Suprapubic skin (tissue), 4 donors: ENCODE measurements around the gene AHI1.

Source experiments
- CTCF ChIP-seq, 2 donors: fragments of 200-600 bp in 1 of 2; fragments of 450-650 bp in 1 of 2; sonication (generic) in 1 of 2; IDR thresholded peaks; one replicate each; pipeline ENCODE4 v1.5.1; 2016 to 2019; ENCODE audit warnings: antibody characterized with exemption in 2 of 2, mild to moderate bottlenecking in 1 of 2, moderate library complexity in 1 of 2
- EP300 ChIP-seq: sonication (generic); formaldehyde crosslinking; IDR thresholded peaks from one replicate; pipeline ENCODE4 v1.6.1; 2017; ENCODE audit warnings: antibody characterized with exemption
- POLR2A ChIP-seq, 2 donors: fragments of 450-650 bp; IDR thresholded peaks; one replicate each; pipeline ENCODE4 v1.6.1; 2017; ENCODE audit warnings: antibody characterized with exemption in 2 of 2, mild to moderate bottlenecking in 2 of 2, moderate library complexity in 2 of 2
- POLR2AphosphoS5 ChIP-seq, 3 donors: sonication (generic); formaldehyde crosslinking; IDR thresholded peaks; one replicate each; pipeline ENCODE4 v1.6.1; 2017; ENCODE audit warnings: antibody characterized with exemption in 3 of 3

- TF ChIP-seq CTCF (IDR thresholded peaks at IDR 0.05) (no peak), POLR2AphosphoS5 (IDR thresholded peaks at IDR 0.05) (no peak), POLR2A (IDR thresholded peaks at IDR 0.05) (no peak), EP300 (no peak)
Measured at GRCh38 chr6:135314543-135314942, 183.0 kb downstream of the AHI1 start.
